ENCODE data around the gene SDHB. TPM values are rescaled to one million over a fixed set of nuclear protein-coding genes. Genes with fewer than 3 reads are reported as not detected.

Gene SDHB
- polyA plus RNA-seq, 3 donors, result 116 to 275 (median 241) TPM

DNA sequence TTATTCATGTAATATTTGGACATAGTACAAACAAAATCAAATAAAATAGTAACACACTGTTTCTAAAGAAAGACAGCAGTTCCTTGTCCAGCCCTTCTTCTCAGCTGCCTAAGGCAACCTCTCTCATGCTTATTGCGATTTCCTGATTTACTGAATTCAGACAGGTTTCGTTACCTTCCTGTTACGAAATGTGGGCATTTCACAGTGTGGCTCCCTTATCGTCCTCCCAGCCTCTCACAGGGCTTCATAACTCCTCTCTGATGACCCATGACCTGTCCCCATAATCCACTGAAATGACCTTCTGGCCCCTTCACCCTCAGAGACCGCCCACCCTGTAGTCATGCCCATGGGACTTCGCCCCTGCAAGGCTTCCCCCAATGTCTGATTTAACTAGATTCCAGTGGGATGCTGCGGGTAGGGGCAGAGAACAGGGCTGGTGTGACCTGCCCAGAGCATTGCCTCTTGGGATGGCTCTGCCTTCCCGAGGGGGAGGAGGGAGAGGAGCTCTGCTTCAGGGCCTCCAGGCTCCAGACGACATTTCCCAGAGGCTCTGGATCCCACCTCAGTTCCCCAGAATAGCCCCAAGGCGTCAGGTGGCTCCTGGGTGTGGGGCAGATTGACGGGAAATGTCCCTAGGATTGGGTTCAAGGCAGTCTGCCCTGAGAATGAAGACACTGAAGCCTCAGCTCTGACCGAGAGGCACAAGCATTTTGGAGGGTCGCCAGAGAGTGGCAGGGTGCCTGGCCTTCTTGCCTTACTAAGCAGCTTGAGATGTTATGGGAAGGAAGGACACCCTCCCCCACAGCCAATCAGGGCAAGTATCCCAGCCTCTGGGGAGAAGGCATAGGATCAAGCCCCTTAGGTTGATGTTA, 44.9 kb upstream of the SDHB start:
- H3K4me1 ChIP-seq (ENCODE audit: control insufficient read depth in 1 of 2, insufficient read depth in 2 of 2, low read length in 2 of 2), result peaks cover 37 to 39% of the 10 kb centered on the region in 2 donors
- H3K79me2 ChIP-seq (ENCODE audit: insufficient read depth, low read length), result no peaks in the 10 kb centered on the region
- H3K27me3 Mint-ChIP-seq (ENCODE audit: low read depth in 3 of 3), result no peaks in the 10 kb centered on the region
- H3K27ac ChIP-seq (ENCODE audit: low read depth in 1 of 2, low read length in 2 of 2), result peak overlapping the region; percentile 80 to 83
- H3K27ac Mint-ChIP-seq, result peak overlapping the region; percentile 87 to 98 (median 93)
- peak; percentile 56 to 94 (median 85) for DNase-seq
- peaks cover 39% of the 10 kb centered on the region for H3K4me1 Mint-ChIP-seq
- no peaks in the 10 kb centered on the region for H3K27me3 ChIP-seq (ENCODE audit: control insufficient read depth in 2 of 2, insufficient read depth in 2 of 2, low read length in 2 of 2)
- H3K4me3 Mint-ChIP-seq, result peak overlapping the region; percentile 41 to 84
- peak overlapping the region; percentile 39 for H2AFZ ChIP-seq (ENCODE audit: insufficient read depth, low read depth, low read length, poor library complexity, severe bottlenecking)
- 21% methylated on average over 6 of the region's 13 CpGs for WGBS (ENCODE audit: insufficient coverage)
- peak overlapping the region in 1 of 3 experiments; percentile 41 for H3K4me3 ChIP-seq (replicated peaks in 1 of 3; ENCODE audit: low read depth in 2 of 3, low read length in 3 of 3)
- H3K9ac ChIP-seq (ENCODE audit: insufficient read depth, low read length, poor library complexity, severe bottlenecking), result peak overlapping the region; percentile 55
- TF ChIP-seq, protein P1, sequence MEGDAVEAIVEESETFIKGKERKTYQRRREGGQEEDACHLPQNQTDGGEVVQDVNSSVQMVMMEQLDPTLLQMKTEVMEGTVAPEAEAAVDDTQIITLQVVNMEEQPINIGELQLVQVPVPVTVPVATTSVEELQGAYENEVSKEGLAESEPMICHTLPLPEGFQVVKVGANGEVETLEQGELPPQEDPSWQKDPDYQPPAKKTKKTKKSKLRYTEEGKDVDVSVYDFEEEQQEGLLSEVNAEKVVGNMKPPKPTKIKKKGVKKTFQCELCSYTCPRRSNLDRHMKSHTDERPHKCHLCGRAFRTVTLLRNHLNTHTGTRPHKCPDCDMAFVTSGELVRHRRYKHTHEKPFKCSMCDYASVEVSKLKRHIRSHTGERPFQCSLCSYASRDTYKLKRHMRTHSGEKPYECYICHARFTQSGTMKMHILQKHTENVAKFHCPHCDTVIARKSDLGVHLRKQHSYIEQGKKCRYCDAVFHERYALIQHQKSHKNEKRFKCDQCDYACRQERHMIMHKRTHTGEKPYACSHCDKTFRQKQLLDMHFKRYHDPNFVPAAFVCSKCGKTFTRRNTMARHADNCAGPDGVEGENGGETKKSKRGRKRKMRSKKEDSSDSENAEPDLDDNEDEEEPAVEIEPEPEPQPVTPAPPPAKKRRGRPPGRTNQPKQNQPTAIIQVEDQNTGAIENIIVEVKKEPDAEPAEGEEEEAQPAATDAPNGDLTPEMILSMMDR (IDR thresholded peaks at IDR 0.05), result no peak
- intact Hi-C loops (cut with micrococcal nuclease), result no loop called here
- H3K9me3 Mint-ChIP-seq, result peaks cover 0 to 2% (median 0%) of the 10 kb centered on the region in 7 donors
- no peaks in the 10 kb centered on the region for H4K20me1 ChIP-seq (ENCODE audit: insufficient read depth, low read length)
- peaks cover 62 to 65% of the 10 kb centered on the region in 2 donors for H3K36me3 ChIP-seq (replicated peaks in 1 of 2; ENCODE audit: control insufficient read depth in 1 of 2, insufficient read depth in 2 of 2, low read length in 2 of 2)
- no peaks in the 10 kb centered on the region for H3K9me3 ChIP-seq (replicated peaks in 1 of 2; ENCODE audit: control insufficient read depth in 1 of 2, insufficient read depth in 1 of 2, low read length in 2 of 2)
- H3K4me2 ChIP-seq (replicated peaks; ENCODE audit: extremely low read depth, low read length, poor library complexity, severe bottlenecking), result peak overlapping the region; percentile 51
- peaks cover 72 to 80% of the 10 kb centered on the region in 2 donors for H3K36me3 Mint-ChIP-seq

DNA sequence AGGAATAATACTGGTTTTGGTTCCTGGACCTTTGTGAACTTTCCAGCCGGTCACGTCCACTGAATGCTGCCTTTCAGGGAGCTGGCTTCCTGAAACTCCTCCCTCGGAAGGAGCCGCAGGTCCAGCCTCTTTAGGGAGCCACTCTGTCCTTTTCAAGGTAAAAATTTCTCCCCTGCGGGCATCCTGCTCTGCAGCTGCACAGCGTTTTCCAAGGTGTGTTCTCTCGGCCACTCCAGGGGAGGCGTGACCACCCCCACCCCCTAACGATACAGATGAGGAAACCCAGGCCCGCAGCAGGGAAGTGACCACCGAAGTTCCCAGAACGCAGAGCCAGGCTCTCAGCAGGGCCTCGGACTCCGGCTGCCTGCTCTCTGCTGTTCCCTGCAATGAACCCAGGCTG, 44.0 kb upstream of the SDHB start:
- H3K9me3 ChIP-seq (replicated peaks in 1 of 2; ENCODE audit: control insufficient read depth in 1 of 2, insufficient read depth in 1 of 2, low read length in 2 of 2), result no peaks in the 10 kb centered on the region
- peak in 1 of 3 donors; percentile 21 for DNase-seq
- no peaks in the 10 kb centered on the region for H3K27me3 Mint-ChIP-seq (ENCODE audit: low read depth in 3 of 3)
- intact Hi-C loops (cut with micrococcal nuclease), result no loop called here
- no peaks in the 10 kb centered on the region for H3K27me3 ChIP-seq (ENCODE audit: control insufficient read depth in 2 of 2, insufficient read depth in 2 of 2, low read length in 2 of 2)
- H3K4me1 Mint-ChIP-seq, result peaks cover 39% of the 10 kb centered on the region
- H3K4me1 ChIP-seq (ENCODE audit: control insufficient read depth in 1 of 2, insufficient read depth in 2 of 2, low read length in 2 of 2), result peaks cover 37 to 39% of the 10 kb centered on the region in 2 donors
- H3K4me3 ChIP-seq (replicated peaks in 1 of 3; ENCODE audit: low read depth in 2 of 3, low read length in 3 of 3), result peak overlapping the region in 1 of 3 experiments; percentile 41
- H3K36me3 Mint-ChIP-seq, result peaks cover 71 to 80% of the 10 kb centered on the region in 2 donors
- no peaks in the 10 kb centered on the region for H3K79me2 ChIP-seq (ENCODE audit: insufficient read depth, low read length)
- peak overlapping the region; percentile 80 to 83 for H3K27ac ChIP-seq (ENCODE audit: low read depth in 1 of 2, low read length in 2 of 2)
- H3K9me3 Mint-ChIP-seq, result peaks cover 0 to 9% (median 2%) of the 10 kb centered on the region in 7 donors
- H3K36me3 ChIP-seq (replicated peaks in 1 of 2; ENCODE audit: control insufficient read depth in 1 of 2, insufficient read depth in 2 of 2, low read length in 2 of 2), result peaks cover 62 to 64% of the 10 kb centered on the region in 2 donors
- H3K4me3 Mint-ChIP-seq, result peak overlapping the region; percentile 64 to 84
- no peaks in the 10 kb centered on the region for H4K20me1 ChIP-seq (ENCODE audit: insufficient read depth, low read length)
- peak overlapping the region; percentile 39 for H2AFZ ChIP-seq (ENCODE audit: insufficient read depth, low read depth, low read length, poor library complexity, severe bottlenecking)
- peak overlapping the region; percentile 51 for H3K4me2 ChIP-seq (replicated peaks; ENCODE audit: extremely low read depth, low read length, poor library complexity, severe bottlenecking)
- peak overlapping the region; percentile 55 for H3K9ac ChIP-seq (ENCODE audit: insufficient read depth, low read length, poor library complexity, severe bottlenecking)
- 51% methylated on average over 14 of the region's 14 CpGs for WGBS (ENCODE audit: insufficient coverage)
- TF ChIP-seq, protein P1 (IDR thresholded peaks at IDR 0.05), result no peak
- H3K27ac Mint-ChIP-seq, result peak overlapping the region; percentile 74 to 98 (median 93)

Measured in CD14-positive monocyte (primary cell).